Hippocampal formation (tissue), 2 donors: ENCODE results near the gene RGP1.
A peak's percentile ranks its signal among the peaks of the same experiment; 100 is the strongest.

Experiments used
- DNase-seq, 2 donors: peaks; one replicate each; lab custom pipeline; 2025; lab: John Stamatoyannopoulos, UW

Gene RGP1

DNA sequence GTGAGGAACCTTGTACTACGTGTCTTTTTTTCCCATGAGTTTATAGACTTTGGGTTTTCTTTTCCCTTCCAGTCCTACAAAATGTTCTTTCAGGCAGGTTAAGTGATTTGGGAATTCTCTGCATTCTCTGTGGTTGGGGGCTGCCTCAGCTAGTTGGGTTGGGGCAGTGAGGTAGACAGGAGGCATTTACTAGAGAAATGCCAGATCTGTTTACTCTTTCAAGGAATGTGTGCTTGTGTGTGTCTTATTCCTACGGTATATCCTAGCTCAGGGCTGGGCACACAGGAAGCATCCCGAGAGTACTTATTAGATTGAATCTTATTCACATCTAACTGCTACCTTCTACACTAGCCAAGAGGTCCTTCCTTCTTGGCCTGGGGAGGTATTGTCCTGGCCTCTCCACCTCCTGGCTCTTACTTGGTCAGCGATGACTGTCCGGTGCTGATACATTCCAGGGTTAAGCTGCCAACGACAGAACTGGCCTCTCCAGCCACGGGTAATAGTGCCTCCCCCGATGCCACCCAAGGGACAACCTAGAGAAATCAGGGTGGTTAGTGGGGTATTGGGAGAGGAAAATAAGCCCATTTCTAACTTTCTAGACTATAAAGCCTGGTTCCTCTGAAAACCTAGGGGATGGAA is 5.1 kb upstream of the RGP1 start:
- DNase-seq: no peak

DNA sequence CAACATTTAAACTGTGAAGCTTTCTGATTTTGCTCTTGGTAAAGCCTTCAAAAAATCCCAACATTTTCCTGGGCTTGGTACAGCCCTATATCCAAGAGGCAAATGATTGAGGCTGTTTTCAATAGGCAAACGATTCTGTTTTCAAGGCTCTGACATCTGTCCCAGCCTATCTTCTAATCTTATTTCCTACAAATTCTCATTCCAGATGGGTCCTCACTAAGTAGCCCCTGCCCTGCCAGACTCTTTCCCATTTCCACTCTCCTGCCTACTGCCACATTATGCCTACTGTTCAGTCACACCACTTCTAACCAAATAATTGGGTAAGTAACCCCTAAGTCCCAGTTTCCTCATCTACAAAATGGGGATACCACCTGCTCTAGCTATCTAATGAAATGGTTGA is 3.5 kb upstream of the RGP1 start:
- DNase-seq: no peak

DNA sequence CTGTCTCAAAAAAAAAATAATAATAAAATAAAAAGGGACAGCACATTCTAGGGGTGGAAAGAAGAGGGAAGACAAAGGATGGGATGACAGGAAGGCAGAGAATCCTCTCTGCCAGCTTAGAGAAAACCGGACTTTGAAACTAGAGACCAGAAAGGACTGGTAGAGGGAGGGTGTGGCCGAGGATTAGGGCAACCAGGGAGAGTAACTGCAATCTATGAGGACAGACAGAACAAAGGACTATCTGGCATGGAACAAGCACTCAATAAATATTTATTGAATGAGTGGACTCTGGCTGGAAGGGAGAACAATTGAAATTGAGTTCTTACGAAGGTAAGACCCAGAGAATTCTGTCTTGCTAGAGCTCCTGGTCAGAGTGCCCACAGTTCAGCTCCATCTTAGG is 2.5 kb upstream of the RGP1 start:
- DNase-seq: no peak

DNA sequence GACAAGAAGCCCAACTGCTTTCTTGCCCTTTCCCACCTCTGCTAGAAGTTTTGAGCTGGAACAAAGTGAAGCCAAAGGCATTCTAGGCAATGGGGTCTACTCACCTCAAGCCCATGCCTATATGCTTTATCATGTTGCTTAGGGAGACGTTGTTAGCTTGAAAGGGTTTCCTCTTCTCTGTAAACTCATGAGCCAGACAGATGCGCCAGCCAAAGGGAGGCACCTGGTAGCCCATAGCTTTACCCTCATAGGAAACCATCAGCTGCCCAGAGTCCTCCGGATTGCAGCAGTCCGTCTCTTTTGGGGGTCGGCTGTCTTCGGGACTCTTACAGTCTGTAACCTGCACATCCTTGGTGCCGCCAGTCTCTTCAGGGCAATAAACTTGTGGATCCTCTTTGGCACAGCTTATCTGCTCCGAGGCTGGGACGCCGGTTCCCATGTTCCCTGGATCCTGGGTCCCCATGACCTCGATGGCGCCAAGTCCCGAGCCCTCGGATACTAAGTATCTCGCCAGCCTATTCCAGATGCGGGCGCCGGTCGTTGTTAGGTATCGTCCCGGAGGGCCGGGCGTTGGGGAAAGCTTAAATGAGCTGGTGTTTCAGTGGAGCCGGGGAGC is 737 bp upstream of the RGP1 start:
- DNase-seq: no peak

DNA sequence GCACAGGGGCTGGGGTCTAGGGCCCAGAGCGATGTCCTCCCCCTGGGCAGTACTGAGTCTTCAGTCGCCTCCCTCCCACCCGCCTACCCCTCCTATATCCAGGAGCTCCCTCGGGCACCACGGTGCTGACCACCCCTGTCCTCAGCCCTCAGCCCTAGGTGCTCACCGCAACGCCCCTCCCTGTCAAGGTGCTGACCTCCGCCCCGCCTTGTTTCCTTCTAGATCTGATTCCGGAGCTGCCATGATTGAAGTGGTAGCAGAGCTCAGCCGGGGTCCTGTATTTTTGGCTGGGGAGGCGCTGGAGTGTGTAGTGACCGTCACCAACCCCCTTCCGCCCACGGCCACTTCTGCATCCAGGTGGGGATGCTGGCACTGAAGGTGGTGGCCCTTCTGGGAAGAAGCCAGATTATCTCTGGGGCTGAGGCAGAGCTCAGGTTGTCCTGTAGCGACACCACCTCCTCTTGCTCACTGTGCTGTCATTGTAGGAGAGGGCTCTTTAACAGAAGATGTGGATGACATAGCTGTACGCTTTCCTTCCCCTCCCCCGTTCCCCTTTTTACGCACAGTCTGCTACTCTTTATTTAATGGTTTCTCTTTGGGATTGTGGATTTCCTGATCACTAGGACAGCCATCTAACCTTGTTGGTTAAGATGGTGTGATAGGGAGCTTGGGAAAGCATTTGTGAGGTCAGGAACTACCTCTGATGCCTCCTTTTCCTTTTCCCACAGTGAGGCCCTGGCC is 598 bp downstream of the RGP1 start:
- DNase-seq: no peak

DNA sequence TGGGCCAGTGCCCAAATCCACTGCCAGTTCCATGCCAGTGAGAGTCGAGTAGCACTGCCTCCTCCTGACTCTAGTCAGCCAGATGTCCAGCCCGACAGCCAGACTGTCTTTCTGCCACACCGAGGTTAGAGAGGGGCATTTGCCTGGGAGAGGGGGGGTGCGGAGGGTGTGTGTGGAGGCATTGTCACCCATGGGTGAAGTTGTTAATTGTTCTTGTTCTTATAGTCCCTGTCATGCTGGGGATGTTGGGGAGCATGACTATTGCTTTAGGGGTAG is 1.1 kb downstream of the RGP1 start:
- DNase-seq: no peak

DNA sequence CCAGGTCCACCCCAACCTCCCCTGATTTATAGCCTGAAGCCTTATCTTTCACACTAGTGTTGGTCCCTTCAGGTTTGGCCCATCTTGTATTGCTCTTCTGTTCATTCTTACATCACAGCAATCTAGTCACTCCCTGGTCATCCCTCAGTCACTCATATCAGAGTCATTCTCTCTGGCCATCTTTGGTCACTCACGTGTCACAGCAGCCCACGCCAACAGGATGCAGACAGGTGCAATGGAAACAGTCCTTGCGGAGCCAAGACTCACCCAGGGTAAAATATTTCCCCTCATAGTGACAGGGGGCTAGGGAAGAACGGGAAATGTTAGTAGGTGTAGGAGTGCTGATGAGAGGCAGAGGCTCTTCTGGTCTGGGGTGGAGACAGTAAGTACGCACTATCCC is 4.4 kb downstream of the RGP1 start:
- DNase-seq: no peak

DNA sequence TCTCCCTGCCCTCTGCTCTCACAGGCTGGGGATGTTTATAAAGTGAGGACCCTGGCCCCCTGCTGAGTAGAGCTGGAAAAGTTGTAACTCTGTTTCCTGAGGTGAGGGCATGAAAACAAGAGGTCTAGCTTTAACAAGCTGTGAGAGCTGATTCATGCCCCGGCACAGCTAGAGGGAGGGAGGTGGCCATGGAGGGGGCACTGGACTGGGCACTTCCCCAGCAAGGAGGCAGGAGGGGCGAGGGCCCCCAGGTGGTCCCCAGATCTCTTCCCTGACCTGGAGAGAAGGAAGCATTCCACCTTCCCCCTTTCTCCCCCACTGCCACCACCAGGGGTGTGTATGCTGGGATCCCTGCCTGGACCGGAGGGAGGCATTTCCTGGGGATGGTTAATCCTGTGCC is 5.2 kb downstream of the RGP1 start, which contains the start of gene MSMP:
Gene MSMP, minus strand, starts transcription at position 13 of the 400 bp plus-strand sequence. CDS start 147 bp downstream, outside the sequence.
- DNase-seq: no peak

DNA sequence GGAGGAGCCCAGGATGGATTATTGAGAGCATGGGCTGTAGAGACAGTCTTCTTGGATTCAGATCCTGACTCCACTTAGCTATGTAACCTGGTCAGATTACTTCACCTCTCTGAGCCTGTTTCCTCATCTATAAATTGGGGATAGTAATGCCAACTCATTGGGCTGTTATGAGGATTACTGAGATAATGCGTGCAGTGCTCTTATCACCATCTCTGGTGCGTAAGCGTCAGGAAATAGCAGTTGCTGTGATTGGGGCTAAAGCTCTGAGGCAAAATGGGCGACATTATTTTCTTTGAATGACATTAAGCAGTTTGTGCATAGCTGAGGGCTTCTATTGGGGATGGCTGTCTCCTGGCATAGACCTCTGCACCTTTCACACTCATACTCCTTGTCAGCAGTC is 6.0 kb downstream of the RGP1 start:
- no peak for DNase-seq

DNA sequence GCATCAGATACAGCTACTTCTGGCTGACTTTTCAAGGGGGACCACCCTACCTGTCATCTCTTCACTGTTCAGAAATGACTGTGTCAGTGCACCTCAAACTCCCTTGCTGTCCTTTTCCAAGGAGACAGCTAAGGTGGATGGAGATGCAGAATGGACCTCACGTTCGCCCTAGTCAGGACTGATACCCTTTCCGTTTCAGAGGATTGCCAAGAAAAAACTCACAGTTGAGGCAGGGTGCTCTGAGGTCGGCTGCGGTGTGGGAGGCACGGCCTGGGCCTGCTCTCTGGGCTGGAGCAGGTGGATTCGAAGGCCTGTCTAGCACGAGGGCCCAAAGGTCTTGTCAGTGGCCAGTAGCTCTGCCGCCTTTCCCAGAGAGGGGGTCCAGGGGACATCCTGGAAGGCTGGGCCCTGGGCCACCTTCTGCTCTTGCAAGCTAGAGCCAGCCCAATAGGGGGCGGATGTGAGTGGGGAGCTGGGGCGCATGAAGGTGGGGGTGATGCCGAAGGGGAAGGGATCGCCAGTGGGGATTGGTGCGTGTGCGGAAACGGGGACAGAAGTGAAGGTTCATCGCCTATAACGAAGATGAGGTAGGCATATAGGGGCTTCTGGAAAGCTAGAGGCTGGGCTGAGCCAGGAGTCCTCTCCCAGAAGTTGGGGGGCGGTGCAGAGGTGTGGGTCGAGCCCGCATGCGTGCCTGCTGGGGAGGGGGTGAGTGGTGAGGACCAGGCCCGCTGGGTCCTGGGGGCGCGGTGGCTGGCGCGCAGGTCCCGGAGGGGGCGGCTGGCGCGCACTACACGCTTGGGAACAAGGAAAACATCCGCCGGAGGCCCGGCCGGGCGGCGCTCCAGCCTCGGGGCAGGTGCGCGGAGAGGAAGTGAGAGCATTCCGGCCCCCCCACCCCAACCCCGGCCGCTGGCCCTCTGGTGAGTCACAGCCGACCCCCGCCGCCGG is 7.5 kb downstream of the RGP1 start:
- DNase-seq: peak; percentile 19 to 62

DNA sequence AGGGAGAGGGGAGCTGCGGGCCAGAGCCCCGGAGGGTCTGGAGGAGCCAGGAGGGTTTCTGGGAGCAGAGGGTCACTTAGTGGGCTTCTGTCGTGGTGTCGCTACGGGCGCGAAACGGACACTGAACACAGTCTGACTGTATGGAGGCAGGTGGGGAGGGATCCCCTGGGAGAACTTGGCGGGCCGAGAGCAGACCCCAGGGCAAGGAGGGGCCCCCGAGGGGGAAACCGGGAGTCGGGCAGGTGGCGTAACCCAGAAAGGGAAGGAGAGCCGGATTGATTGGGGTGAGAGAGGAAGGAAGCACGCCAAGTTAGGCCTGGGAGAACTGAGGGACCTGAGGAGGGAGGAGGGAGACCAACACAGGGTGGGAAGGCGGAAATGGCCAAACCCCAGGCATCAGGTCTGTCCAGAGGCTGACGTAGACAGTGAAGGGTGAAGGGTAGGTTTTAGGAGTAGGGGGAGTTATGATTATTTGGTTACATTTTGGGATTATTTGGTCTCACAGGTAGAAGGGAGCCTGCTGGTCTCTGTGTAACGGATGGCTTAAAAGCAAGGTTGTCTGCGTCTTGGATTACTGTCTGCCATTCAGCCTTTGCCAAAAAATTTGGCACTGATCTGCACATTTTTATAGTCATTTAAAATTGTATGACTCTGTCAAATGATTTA is 8.3 kb downstream of the RGP1 start:
- peak in 1 of 2 donors; percentile 35 for DNase-seq

DNA sequence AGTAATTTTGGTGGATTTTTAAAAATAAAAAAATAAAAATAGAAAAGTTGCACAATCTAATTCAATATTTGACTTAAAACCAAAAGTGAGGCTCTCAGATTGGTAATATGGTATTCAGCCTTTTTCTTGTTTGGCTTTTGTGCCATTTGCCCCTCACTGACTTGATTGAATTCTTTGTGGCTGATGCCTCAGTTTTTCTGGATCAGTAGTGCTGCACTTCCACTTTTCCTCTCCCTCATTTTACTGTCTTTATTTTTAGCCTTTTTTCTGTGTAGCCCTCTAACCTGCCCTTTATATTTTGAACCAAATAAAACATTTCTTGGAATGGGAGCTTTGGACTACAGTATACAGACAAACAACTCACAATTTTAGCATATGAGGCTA is 8.8 kb downstream of the RGP1 start:
- DNase-seq: no peak

DNA sequence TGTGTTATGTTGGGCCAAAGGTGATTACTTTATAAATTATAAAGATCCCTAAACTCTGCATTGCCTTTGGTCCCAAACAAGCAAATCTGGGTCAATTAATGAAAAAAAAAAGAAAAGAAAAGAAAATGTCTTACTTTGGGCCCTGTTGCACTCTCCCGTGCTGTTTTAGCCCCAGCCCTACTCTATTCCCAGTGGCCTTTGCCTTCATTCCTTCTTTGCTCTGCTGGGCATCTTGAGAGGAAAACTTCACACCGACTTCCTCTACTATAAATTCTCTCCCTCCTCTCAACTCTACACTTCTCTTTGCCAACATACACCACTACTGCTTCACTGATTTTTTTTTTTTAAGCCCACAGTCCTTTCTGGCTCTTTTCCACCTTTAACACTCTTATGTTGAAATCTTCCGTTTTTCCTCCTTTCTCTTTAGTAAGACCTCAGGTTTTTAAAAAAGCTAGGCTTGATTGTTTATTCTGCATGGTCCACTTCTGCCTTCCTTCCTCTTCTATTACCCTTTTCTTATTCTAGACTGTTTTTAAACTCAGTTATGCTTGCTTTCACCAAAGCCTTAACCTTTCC is 9.5 kb downstream of the RGP1 start:
- DNase-seq: no peak

DNA sequence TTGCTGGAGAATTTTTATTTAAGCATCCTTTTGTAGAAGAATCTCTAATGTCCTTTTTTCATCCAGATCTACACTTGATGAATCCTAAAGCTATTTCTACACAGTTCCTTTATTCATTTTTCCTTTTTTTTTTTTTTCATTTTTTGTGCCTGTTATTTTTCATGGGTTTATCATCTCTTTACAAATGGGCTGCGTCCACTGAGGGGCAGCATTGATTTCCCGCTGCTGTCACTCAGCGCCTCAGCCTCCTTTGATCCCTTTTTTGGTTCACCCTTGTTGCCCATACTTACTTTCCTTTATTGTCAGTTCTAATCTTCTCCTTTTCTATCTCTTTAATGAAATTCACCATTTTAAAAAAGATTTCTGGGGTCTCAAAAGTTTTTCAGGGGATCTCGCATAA is 10.7 kb downstream of the RGP1 start:
- no peak for DNase-seq

DNA sequence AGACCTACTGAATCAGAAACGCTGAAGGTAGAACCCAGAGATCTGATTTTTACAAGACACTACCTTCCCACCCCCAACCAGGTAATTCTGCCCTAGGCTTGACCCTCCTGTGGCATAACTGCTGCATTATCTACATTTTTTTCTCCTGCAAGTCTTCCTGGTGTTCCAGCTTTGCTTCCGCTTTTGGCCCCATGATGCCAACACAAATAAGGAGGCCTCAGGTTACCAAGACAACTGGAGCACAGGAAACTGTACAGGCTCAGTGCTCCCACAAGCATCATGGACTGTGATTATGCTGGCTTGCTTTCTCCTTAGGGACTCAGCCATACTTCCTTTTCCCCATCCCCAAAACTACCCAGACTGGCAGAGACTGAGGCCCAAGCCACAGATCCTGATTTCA is 11.6 kb downstream of the RGP1 start:
- DNase-seq: no peak

DNA sequence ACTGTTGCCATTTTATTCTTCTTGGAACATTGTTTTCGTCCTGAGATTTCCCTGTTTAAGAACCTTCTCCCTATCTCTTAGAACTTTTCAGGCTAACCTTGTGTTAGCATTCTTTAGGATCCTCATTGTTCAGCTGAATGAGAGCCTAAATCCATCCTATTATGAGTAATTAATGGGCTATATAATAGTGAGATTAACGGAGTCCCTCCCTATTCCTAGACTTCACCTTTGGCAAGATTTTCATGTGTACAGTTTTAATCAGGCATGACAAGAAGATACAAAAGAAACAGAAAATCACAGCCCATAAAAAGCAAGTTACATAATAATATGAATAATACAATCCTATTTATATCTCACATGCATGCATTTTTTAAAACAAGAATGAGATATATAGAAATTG is 14.1 kb downstream of the RGP1 start:
- DNase-seq: no peak

DNA sequence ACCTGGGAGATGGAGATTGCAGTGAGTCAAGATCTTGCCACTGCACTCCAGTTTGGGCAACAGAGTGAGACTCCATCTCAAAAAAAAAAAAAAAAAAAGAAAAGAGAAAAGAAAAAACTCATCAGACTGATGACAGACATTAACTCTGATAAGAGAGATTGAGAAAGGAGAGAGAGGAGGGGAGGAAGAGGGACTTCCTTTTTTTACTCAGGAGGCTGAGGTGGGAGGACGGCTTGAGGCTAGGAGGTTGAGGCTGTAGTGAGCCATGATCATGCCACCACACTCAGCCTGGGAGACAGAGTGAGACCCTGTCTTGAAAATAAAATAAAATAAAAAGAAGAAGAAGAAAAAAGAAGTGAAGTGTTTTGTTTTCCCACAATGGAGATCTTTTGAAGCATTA is 14.7 kb downstream of the RGP1 start:
- no peak for DNase-seq

DNA sequence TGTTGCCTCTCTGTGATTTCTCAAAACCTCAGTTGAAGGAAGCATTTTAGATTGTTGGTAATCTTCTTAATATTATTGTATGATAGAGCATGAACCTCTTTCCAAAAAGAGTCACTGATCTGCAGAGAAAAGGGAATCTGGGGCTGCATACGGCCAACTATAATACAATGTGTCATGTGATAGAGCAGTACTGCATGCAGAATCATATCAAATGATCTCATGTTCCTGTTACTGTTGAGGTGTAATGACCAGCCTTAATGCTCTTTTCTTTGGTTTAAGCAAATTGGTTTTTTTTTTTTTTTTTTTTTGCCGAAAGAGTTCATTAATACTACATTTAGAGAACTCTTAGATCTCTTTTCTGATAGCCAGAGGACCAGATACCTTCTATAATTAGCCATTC is 17.9 kb downstream of the RGP1 start:
- no peak for DNase-seq

DNA sequence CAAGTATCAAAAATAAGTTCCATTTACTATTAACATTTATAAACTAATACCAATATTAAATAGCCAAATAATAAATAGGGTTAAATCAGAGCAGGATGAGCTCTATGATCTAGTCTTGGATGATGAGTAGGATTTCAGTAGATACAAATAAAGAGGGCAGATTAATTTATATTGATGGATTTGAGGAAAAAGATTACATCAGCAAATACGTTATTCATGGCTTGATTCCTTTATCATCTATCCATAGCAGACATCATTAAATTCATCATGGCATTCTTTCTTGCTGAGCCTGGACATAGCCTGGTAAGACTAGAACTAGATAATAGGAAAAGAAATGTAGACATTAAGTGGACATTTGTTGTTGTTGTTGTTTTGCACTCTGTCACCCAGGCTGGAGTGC is 18.4 kb downstream of the RGP1 start:
- no peak for DNase-seq

DNA sequence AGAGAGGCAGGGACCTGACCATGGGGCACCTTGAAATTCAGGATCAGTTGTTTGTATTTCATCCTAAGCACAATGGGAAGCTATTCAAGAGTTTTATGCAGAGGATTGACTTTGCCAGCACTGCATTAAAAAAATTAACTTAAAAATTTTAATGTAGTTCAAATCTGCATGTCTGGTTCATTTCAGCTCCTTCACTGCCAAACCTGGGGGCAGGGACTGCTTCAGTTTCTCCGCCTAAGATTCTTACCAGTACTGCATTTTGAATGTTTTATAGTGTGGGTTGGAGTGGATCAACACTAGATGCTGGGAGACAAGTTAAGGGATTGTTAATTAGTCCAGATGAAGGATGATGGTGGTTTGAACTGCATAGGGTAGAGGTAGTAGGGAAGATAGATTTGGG is 20.7 kb downstream of the RGP1 start:
- DNase-seq: no peak

DNA sequence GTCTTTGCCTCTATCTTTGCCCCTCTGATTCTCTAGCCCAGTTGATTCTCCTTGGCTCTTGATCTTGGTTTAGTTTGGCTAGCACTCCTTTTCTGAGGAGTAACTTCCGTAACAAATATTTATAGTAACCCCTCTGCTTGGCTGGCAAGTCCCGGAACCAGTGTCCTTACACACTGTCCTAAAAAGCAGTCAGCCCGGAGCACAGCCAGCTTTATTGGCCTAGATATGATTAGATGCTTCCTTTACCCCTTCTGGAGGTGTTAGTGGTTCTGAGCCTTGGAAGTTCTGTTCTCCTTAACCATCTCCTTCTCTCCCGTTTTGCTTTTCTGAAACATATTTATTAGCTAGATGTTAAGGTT is 22.0 kb downstream of the RGP1 start:
- no peak for DNase-seq

DNA sequence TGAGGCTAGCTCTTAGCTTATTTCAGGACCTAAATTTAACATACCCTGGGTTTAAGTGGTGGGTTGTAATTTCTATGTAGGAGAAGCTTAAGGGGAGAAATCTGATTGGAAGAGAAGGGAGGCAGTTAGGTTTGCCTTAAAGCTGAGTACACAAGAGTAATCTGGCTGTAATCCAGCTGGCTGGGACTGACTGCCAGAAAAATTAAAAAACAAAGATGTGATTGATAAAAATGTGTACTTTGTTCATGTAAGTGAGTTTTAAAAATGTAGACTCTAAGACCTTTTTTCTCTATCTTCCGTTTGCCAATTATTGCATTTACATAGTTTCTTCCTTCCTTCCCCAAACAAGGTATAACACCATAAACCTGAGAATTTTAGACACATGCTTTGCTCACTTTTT is 22.4 kb downstream of the RGP1 start:
- no peak for DNase-seq
